Effector memory CD4-positive, alpha-beta T cell (primary cell): ENCODE data around the gene GNG8.

ENCODE experiments used
- DNase-seq, 3 donors: peaks; one replicate each; pipeline ENCODE4 v3.0.0-alpha.2; 2020
- H3K27ac ChIP-seq: 2 replicates; pipeline ENCODE4 v1.7.0; 2013; ENCODE audit warnings: mild to moderate bottlenecking, low read length, moderate library complexity; ENCODE audit not compliant: insufficient read depth, poor library complexity, severe bottlenecking
- H3K27me3 ChIP-seq: replicated peaks from 2 replicates; pipeline ENCODE4 v1.7.0; 2013; ENCODE audit warnings: mild to moderate bottlenecking, low read length; ENCODE audit not compliant: insufficient read depth, control insufficient read depth, poor library complexity, severe bottlenecking
- H3K36me3 ChIP-seq: 2 replicates; pipeline ENCODE4 v1.7.0; 2013; ENCODE audit warnings: mild to moderate bottlenecking, low read length, moderate library complexity; ENCODE audit not compliant: control insufficient read depth, insufficient read depth
- H3K4me1 ChIP-seq: 2 replicates; pipeline ENCODE4 v1.7.0; 2013; ENCODE audit warnings: low read length, mild to moderate bottlenecking; ENCODE audit not compliant: control insufficient read depth, insufficient read depth, poor library complexity, severe bottlenecking
- H3K4me3 ChIP-seq: 2 replicates; pipeline ENCODE4 v1.7.0; 2013; ENCODE audit warnings: low read length, low read depth, mild to moderate bottlenecking; ENCODE audit not compliant: insufficient read depth, poor library complexity, severe bottlenecking
- H3K9me3 ChIP-seq: 2 replicates; pipeline ENCODE4 v1.7.0; 2013; ENCODE audit warnings: mild to moderate bottlenecking, low read length, moderate library complexity; ENCODE audit not compliant: control insufficient read depth

Gene GNG8

DNA sequence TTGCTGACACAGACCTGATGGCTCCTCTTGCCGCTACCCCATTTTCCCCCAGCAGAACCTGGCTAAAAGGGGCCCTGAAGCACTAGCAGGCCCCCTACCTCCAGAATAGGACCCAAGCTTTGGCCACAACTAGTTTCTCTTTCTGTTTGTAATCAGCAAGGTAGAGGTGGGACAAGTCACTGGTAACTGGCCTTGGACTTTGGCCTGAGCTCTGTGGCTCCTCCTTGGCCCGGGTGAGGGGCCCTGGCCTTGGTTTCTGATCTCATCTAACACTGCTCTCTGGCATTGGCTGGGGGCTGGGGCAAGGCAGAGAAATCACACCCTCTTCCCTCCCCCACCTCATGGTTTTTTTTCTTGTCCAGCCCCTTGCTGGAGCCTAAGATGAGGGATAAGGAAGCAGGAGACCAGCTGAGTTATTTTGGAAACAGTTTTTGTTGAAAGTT, 32.8 kb downstream of the GNG8 start:
- Histone ChIP-seq H3K9me3 (no peaks in the 10 kb centered on the region), H3K27me3 (no peaks in the 10 kb centered on the region), H3K27ac (peak overlapping the region; percentile 77), H3K4me3 (peak overlapping the region; percentile 96), H3K36me3 (peaks cover 32% of the 10 kb centered on the region), H3K4me1 (peaks cover 23% of the 10 kb centered on the region)
- no peak for DNase-seq

DNA sequence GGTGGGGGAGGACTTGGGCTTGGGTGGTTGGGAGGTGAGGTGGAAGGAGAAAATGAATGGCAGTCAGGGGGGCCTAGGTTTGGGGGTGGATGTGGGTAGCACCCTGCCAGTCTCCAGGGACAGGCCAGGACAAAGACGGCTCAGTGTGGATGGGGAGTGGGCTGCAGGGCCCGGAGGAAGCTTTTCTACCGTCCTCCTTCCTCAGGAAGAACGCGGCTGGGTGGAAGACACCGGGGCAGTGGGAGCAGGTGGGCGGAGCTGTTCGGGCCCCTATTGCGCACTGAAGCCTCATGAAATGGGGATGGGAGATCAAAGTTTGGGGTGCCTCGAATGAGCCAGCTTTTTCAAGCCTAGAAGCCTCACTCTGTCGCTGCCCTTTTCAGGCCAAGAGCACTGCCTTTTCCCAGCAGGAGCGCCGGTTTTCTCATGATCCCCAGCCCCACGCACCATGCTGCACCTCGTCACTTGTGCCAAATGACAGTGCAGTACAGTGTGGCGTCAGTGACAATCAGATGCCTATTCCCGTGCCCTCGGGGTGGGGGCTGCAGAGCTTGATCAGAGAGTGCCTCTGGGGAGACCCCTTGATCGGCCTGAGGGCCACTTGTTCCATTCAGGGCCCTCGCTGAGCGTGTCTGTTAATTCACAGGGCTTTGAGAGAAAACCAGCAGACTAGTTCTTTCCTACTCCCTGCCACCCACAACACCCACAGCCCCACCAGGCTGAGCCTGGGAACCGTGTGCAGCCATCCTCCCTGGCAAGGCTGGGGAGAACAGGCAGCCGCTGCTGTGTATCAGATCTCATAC, 33.4 kb downstream of the GNG8 start:
- DNase-seq = no peak
- H3K4me1 ChIP-seq = peaks cover 23% of the 10 kb centered on the region
- peak overlapping the region; percentile 77 for H3K27ac ChIP-seq
- H3K9me3 ChIP-seq = no peaks in the 10 kb centered on the region
- H3K4me3 ChIP-seq = peak overlapping the region; percentile 96
- peaks cover 25% of the 10 kb centered on the region for H3K36me3 ChIP-seq
- H3K27me3 ChIP-seq = no peaks in the 10 kb centered on the region

GRCh38 chr19:46601318-46602224, 34.4 kb downstream of the GNG8 start, which contains the start of gene CALM3:
CALM3 (plus strand) TSS chr19:46601330; CDS start chr19:46601435, 105 bp downstream.
- Histone ChIP-seq H3K4me3 (peak within 1 kb of the TSS; percentile 96), H3K27ac (peak within 1 kb of the TSS; percentile 100), H3K36me3 (peaks cover 15% of the 10 kb centered on the region), H3K27me3 (no peaks in the 10 kb centered on the region), H3K4me1 (peaks cover 23% of the 10 kb centered on the region), H3K9me3 (no peaks in the 10 kb centered on the region)
- no peak for DNase-seq

GRCh38 chr19:46600384-46601317, 35.4 kb downstream of the GNG8 start:
- Histone ChIP-seq H3K27me3 (no peaks in the 10 kb centered on the region), H3K9me3 (no peaks in the 10 kb centered on the region), H3K36me3 (peaks cover 7% of the 10 kb centered on the region), H3K4me1 (peaks cover 23% of the 10 kb centered on the region), H3K27ac (peak overlapping the region; percentile 100), H3K4me3 (peak overlapping the region; percentile 96)
- peak; percentile 94 to 95 (median 94) for DNase-seq

GRCh38 chr19:46599716-46600373, 36.2 kb downstream of the GNG8 start:
- H3K4me1 ChIP-seq = peaks cover 23% of the 10 kb centered on the region
- peak overlapping the region; percentile 80 for H3K4me3 ChIP-seq
- no peaks in the 10 kb centered on the region for H3K9me3 ChIP-seq
- H3K36me3 ChIP-seq = no peaks in the 10 kb centered on the region
- peak overlapping the region; percentile 100 for H3K27ac ChIP-seq
- no peak for DNase-seq
- no peaks in the 10 kb centered on the region for H3K27me3 ChIP-seq

DNA sequence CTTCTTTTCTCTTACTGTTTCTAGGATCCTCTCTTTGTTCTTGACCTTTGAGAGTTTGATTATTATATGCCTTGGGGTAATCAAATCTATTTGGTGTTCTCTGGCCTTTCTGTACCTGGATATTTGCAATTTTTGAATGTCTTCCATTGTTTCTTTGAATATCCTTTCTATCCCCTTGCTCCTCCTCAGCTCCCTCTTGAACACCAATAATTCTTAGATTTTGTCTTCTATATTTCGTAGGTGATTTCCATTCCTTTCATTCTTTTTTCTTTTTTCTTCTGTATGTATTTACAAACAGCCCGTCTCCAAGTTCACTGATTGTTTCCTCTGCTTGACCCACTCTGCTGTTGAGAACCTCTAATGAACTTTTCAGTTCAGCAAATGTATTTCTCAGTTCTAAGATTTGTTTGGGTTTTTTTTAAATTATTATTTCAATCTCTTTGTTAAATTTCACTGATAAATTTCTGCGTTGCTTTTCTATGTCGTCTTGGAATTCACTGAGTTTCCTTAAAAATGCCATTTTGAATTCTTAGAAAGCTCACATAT, 37.6 kb downstream of the GNG8 start:
- Histone ChIP-seq H3K36me3 (no peaks in the 10 kb centered on the region), H3K27me3 (no peaks in the 10 kb centered on the region), H3K27ac (no peak overlapping the region), H3K4me1 (peaks cover 16% of the 10 kb centered on the region), H3K4me3 (no peak overlapping the region), H3K9me3 (no peaks in the 10 kb centered on the region)
- DNase-seq = no peak

DNA sequence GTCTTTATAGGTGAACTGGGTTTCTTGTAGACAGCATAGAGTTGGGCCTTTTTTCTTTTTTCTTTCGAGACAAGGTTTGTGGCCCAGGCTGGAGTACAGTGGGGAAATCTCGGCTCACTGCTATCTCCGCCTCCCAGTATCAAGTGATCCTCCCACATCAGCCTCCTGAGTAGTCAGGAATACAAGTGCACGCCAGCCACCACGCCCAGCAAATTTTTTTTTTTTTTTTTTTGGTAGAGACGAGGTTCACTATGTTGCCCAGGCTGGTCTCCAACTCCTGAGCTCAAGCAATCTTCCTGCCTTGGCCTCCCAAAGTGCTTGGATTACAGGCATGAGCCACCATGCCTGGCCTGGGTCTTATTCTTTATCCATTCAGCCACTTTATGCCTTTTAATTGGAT, 40.0 kb downstream of the GNG8 start:
- H3K4me1 ChIP-seq = no peaks in the 10 kb centered on the region
- no peak overlapping the region for H3K27ac ChIP-seq
- H3K9me3 ChIP-seq = no peaks in the 10 kb centered on the region
- H3K27me3 ChIP-seq = no peaks in the 10 kb centered on the region
- no peak overlapping the region for H3K4me3 ChIP-seq
- no peaks in the 10 kb centered on the region for H3K36me3 ChIP-seq
- DNase-seq = no peak

- H3K9me3 ChIP-seq = no peaks in the 10 kb centered on the region
- no peak overlapping the region for H3K27ac ChIP-seq
- no peaks in the 10 kb centered on the region for H3K4me1 ChIP-seq
- H3K36me3 ChIP-seq = no peaks in the 10 kb centered on the region
- DNase-seq = no peak
- no peaks in the 10 kb centered on the region for H3K27me3 ChIP-seq
- no peak overlapping the region for H3K4me3 ChIP-seq
Observed at GRCh38 chr19:46591870-46592269, 44.1 kb downstream of the GNG8 start.

GRCh38 chr19:46591254-46591653, 44.7 kb downstream of the GNG8 start:
- H3K27me3 ChIP-seq = no peaks in the 10 kb centered on the region
- H3K9me3 ChIP-seq = no peaks in the 10 kb centered on the region
- no peaks in the 10 kb centered on the region for H3K36me3 ChIP-seq
- no peak overlapping the region for H3K27ac ChIP-seq
- H3K4me1 ChIP-seq = no peaks in the 10 kb centered on the region
- H3K4me3 ChIP-seq = no peak overlapping the region
- no peak for DNase-seq
